Panc1 (cell line): ENCODE data around the gene SFMBT1. TPM values are rescaled to one million over a fixed set of nuclear protein-coding genes. Genes with fewer than 3 reads are reported as not detected.
A peak's percentile ranks its signal among the peaks of the same experiment; 100 is the strongest.

Source experiments
- ATAC-seq: fragments of 200-7000 bp; cut with Tn5 transposase; 2 replicates; pipeline ENCODE4 v1.9.1; 2020; ENCODE audit warnings: mild to moderate bottlenecking, moderate library complexity
- BruUV-seq: library from RNA; stranded (reverse); fragments of 400-500 nt; replicated peaks from 2 replicates; lab custom pipeline; 2021; lab: Mats Ljungman, UMichigan
- CTCF ChIA-PET: fragments of 300-600 bp; sonication (Branson Sonifier 250); formaldehyde crosslinking; loops from one replicate; lab custom pipeline; 2022; ENCODE audit warnings: antibody characterized with exemption; lab: Charles Lee
- POLR2A ChIA-PET: fragments of 300-600 bp; sonication (Branson Sonifier 250); formaldehyde crosslinking; loops from one replicate; lab custom pipeline; 2022; ENCODE audit warnings: antibody characterized with exemption; lab: Charles Lee
- DNase-seq: peaks from one replicate; pipeline ENCODE4 v3.0.0-alpha.2; 2010; ENCODE audit warnings: low read depth, low spot score
- H3K27ac ChIP-seq: 2 replicates; pipeline ENCODE4 v1.5.1; 2011; ENCODE audit warnings: mild to moderate bottlenecking, low read length, inconsistent platforms
- H3K27me3 ChIP-seq: fragments of 200-500 bp; sonication (Bioruptor generic); 2 replicates; pipeline ENCODE4 v1.6.0; 2014; ENCODE audit warnings: low read length, inconsistent platforms; ENCODE audit not compliant: control insufficient read depth, insufficient read depth
- H3K36me3 ChIP-seq: fragments of 200-500 bp; sonication (Bioruptor generic); 2 replicates; pipeline ENCODE4 v1.5.1; 2014; ENCODE audit warnings: inconsistent platforms, mild to moderate bottlenecking, low read length, moderate library complexity; ENCODE audit not compliant: control insufficient read depth, insufficient read depth
- H3K4me1 ChIP-seq: 2 replicates; pipeline ENCODE4 v1.5.1; 2011; ENCODE audit warnings: inconsistent platforms, mild to moderate bottlenecking, low read length, moderate library complexity; ENCODE audit not compliant: control insufficient read depth, insufficient read depth
- H3K4me3 ChIP-seq, 2 experiments: 2 replicates each; pipeline ENCODE4 v1.5.1; 2011 to 2012; ENCODE audit warnings: low read depth in 2 of 2, low read length in 2 of 2, mild to moderate bottlenecking in 2 of 2, inconsistent platforms in 1 of 2, moderate library complexity in 1 of 2
- H3K9me3 ChIP-seq: fragments of 200-500 bp; sonication (Bioruptor generic); 2 replicates; pipeline ENCODE4 v1.5.1; 2014; ENCODE audit warnings: low read depth, mild to moderate bottlenecking, inconsistent platforms, low read length, moderate library complexity; ENCODE audit not compliant: control insufficient read depth, insufficient read depth
- CTCF ChIP-seq: fragments of 450-650 bp; IDR thresholded peaks from 2 replicates; pipeline ENCODE4 v1.5.1; 2017; ENCODE audit warnings: mild to moderate bottlenecking
- REST ChIP-seq, 2 experiments: IDR thresholded peaks; 2 replicates each; pipeline ENCODE4 v1.6.1; 2011 to 2012; ENCODE audit warnings: low read depth in 2 of 2, control low read depth in 1 of 2, low read length in 1 of 2, mild to moderate bottlenecking in 1 of 2, moderate library complexity in 1 of 2; ENCODE audit not compliant: insufficient read depth in 1 of 2
- SIN3A ChIP-seq: IDR thresholded peaks from 2 replicates; pipeline ENCODE4 v1.6.1; 2012; ENCODE audit warnings: low read depth, mild to moderate bottlenecking, low read length, moderate library complexity, borderline replicate concordance; ENCODE audit not compliant: insufficient read depth
- in situ Hi-C: cut with HindIII; loops from 2 replicates; pipeline ENCODE4 v1.10.0; 2016; ENCODE audit warnings: low sequenced_read_pairs, low pct_unique_long_range_greater_than_20kb
- intact Hi-C: fragments of 100-400 bp; cut with micrococcal nuclease; formaldehyde crosslinking; loops from one replicate; pipeline ENCODE4 v1.10.0; 2022; ENCODE audit not compliant: unreplicated experiment
- total RNA-seq: library from RNA; stranded (reverse); gene quantifications from one replicate; pipeline ENCODE4 v1.2.1, GENCODE V29; 2021; ENCODE audit not compliant: unreplicated experiment

SFMBT1 gene
- total RNA-seq, 1 experiment from 2014 or later = 24.4 TPM

- Histone ChIP-seq H3K27ac (peak overlapping the region; percentile 69; the same call in 1 of the 2 replicates), H3K9me3 (no peaks in the 10 kb centered on the region), H3K36me3 (no peaks in the 10 kb centered on the region), H3K27me3 (no peaks in the 10 kb centered on the region), H3K4me3 (peak overlapping the region; percentile 61 to 62), H3K4me1 (peaks cover 18% of the 10 kb centered on the region)
- DNase-seq = no peak
- ATAC-seq = peak; percentile 72
- BruUV-seq = no TSS peak
- POLR2A ChIA-PET = interaction anchor here (0.6 to 0.7 kb wide), 2 partner anchors 62 to 85 kb away, joined by 3 read pairs; no protein-coding TSS in a partner anchor
- intact Hi-C loops = no loop called here
- TF ChIP-seq CTCF = peak; percentile 79
- TF ChIP-seq REST (IDR thresholded peaks at IDR 0.05; ENCODE audit: insufficient read depth in 1 of 2, low read depth in 2 of 2, low read length in 1 of 2) = no peak
- CTCF ChIA-PET = no interaction called here
- in situ Hi-C loops = no loop called here
Observed at GRCh38 chr3:53046171-53047170, 598 bp upstream of the SFMBT1 start.

- in situ Hi-C loops (no loop called here), intact Hi-C loops (no loop called here)
- Histone ChIP-seq H3K4me1 (peaks cover 27% of the 10 kb centered on the region), H3K4me3 (peak overlapping the region; percentile 67 to 76), H3K9me3 (no peaks in the 10 kb centered on the region), H3K36me3 (no peaks in the 10 kb centered on the region), H3K27ac (peak overlapping the region; percentile 91), H3K27me3 (no peaks in the 10 kb centered on the region)
- DNase-seq (no peak), ATAC-seq (peak; percentile 75)
- BruUV-seq = no TSS peak
- CTCF ChIA-PET = interaction anchor here (0.7 kb wide), 1 partner anchor 183 kb away, joined by 3 read pairs; no protein-coding TSS in a partner anchor
- POLR2A ChIA-PET = interaction anchor here (0.6 kb wide), 2 partner anchors 97 to 145 kb away, joined by 3 read pairs; no protein-coding TSS in a partner anchor
- 0 out of 2 replicates have a peak, but pooled peaks have one; percentile 18 for TF ChIP-seq SIN3A
- TF ChIP-seq REST (IDR thresholded peaks at IDR 0.05; ENCODE audit: insufficient read depth in 1 of 2, low read depth in 2 of 2, low read length in 1 of 2) = no peak
Observed at GRCh38 chr3:53044711-53045517, 959 bp downstream of the SFMBT1 start.
